Kidney (tissue), 14 donors: ENCODE measurements around the gene SYCE3. TPM values are rescaled to one million over a fixed set of nuclear protein-coding genes. Genes with fewer than 3 reads are reported as not detected.

Experiments used
- DNase-seq, 5 donors: peaks; one replicate each; pipeline ENCODE4 v3.0.0-alpha.2; 2013 to 2020
- FAIRE-seq: peaks from 2 replicates; lab custom pipeline; 2012; peaks lifted over from hg19 to GRCh38; lab: Jason Lieb, UNC
- H3K27ac ChIP-seq, 2 donors: one replicate each; pipeline ENCODE4 v1.7.0; 2013; ENCODE audit warnings: low read depth in 2 of 2, low read length in 2 of 2, inconsistent platforms in 1 of 2
- H3K27me3 ChIP-seq: one replicate; pipeline ENCODE4 v1.7.1; 2013; ENCODE audit warnings: low read length, inconsistent platforms; ENCODE audit not compliant: control insufficient read depth, insufficient read depth
- H3K36me3 ChIP-seq, 3 donors: one replicate each; pipeline versions ENCODE4 v1.7.0 to v1.7.1; 2013; ENCODE audit warnings: low read length in 3 of 3, control low read depth in 1 of 3, inconsistent platforms in 1 of 3; ENCODE audit not compliant: insufficient read depth in 3 of 3, control insufficient read depth in 2 of 3
- H3K4me1 ChIP-seq, 3 donors: one replicate each; pipeline versions ENCODE4 v1.7.0 to v1.7.1; 2013; ENCODE audit warnings: low read length in 3 of 3, inconsistent platforms in 1 of 3, low read depth in 1 of 3; ENCODE audit not compliant: control insufficient read depth in 2 of 3, insufficient read depth in 2 of 3
- H3K4me3 ChIP-seq, 3 donors: one replicate each; pipeline versions ENCODE4 v1.7.0 to v1.8.1; 2013; ENCODE audit warnings: low read length in 3 of 3, control low read depth in 1 of 3, inconsistent platforms in 1 of 3
- H3K9ac ChIP-seq, 3 donors: one replicate each; pipeline versions ENCODE4 v1.7.0 to v1.7.1; 2013; ENCODE audit warnings: low read length in 3 of 3, control low read depth in 1 of 3, inconsistent platforms in 1 of 3
- H3K9me3 ChIP-seq, 3 donors: one replicate each; pipeline versions ENCODE4 v1.7.0 to v1.7.1; 2013; ENCODE audit warnings: low read length in 3 of 3, control low read depth in 1 of 3, inconsistent platforms in 1 of 3; ENCODE audit not compliant: control insufficient read depth in 2 of 3, insufficient read depth in 1 of 3
- intact Hi-C: fragments of 100-400 bp; cut with DNase I; formaldehyde crosslinking; loops from one replicate; pipeline ENCODE4 v1.11.1; 2022
- polyA plus RNA-seq: library from polyadenylated mRNA; stranded (reverse); fragments of 350-450 nt; fragmentation: Illumina TruSeq; extraction: RNeasy Lipid Tissue Mini Kit (QIAGEN cat#74804); gene quantifications from one replicate; pipeline ENCODE4 v1.2.3, GENCODE V29; 2014; ENCODE audit warnings: low read depth, low replicate concordance; ENCODE audit not compliant: insufficient read depth
- total RNA-seq: library from RNA; stranded (reverse); fragmentation: NEBNext Ultra II Directional; extraction: Animal tissue kit (Norgen Biotek cat#: 25700); gene quantifications from one replicate; pipeline ENCODE4 v1.2.1, GENCODE V29; 2021
- TF ChIP-seq, protein P1 (sequence below): IDR thresholded peaks from 3 replicates; pipeline ENCODE4 v1.5.1; 2012; ENCODE audit warnings: mild to moderate bottlenecking, moderate library complexity, borderline replicate concordance; ENCODE audit not compliant: insufficient read depth; ENCODE audit errors: extremely low read depth
- donor health status: control.
- donor health status: control.
- donor health status: control.
- donor health status: control.
- donor health status: control.
- donor health status: DM: yes; HTN: yes; CAD: no.
- donor health status: Normal renal cell carcinoma (clear cell type).

SYCE3 gene
- total and polyA plus RNA-seq, 2 donors from 2014 or later: 4.6 TPM; not detected in 1

DNA sequence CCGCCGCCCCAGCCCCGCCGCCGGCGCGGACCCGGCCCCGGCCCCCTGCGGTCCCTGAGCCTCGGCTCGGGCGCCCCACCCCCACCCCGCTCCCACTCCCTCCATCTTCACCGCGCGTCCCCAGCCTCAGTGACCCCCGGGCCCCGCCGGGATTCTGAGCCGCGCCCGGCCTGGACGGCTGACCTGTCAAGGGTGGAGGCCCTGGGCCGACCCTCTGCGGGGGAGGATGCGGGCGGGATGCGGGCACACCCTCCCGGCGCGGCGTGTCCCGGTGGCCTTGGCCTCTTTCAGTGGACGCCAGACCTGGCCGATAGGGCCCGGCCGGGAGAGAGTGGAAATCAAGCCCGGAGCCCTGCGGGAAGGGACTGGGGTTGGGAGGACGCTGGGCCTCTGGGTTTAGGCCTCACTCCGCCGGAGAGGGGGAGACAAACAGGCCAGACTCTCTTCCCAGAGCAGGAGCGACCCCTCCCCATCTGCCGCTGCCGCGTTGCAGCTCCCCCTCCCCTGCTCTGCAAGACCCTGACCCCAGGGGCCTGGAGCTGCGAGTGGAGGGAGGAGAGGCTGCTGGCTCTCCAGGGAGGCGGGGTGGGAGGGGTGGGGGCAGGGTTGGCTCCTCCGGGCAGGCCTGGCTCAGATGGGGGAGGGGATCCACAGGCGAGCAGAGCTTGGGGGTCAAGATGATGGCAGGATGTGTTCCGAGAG lies 38.4 kb upstream of the SYCE3 start:
- intact Hi-C loops: no loop called here
- Histone ChIP-seq H3K4me3 (no peak overlapping the region), H3K9me3 (no peaks in the 10 kb centered on the region), H3K4me1 (peaks cover 0 to 2% (median 0%) of the 10 kb centered on the region in 3 donors), H3K27ac (no peak overlapping the region), H3K36me3 (no peaks in the 10 kb centered on the region), H3K27me3 (peaks cover 18% of the 10 kb centered on the region), H3K9ac (no peak overlapping the region)
- TF ChIP-seq, protein P1, sequence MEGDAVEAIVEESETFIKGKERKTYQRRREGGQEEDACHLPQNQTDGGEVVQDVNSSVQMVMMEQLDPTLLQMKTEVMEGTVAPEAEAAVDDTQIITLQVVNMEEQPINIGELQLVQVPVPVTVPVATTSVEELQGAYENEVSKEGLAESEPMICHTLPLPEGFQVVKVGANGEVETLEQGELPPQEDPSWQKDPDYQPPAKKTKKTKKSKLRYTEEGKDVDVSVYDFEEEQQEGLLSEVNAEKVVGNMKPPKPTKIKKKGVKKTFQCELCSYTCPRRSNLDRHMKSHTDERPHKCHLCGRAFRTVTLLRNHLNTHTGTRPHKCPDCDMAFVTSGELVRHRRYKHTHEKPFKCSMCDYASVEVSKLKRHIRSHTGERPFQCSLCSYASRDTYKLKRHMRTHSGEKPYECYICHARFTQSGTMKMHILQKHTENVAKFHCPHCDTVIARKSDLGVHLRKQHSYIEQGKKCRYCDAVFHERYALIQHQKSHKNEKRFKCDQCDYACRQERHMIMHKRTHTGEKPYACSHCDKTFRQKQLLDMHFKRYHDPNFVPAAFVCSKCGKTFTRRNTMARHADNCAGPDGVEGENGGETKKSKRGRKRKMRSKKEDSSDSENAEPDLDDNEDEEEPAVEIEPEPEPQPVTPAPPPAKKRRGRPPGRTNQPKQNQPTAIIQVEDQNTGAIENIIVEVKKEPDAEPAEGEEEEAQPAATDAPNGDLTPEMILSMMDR: no peak
- peak in 1 of 5 donors; percentile 75 for DNase-seq
- no peak for FAIRE-seq

DNA sequence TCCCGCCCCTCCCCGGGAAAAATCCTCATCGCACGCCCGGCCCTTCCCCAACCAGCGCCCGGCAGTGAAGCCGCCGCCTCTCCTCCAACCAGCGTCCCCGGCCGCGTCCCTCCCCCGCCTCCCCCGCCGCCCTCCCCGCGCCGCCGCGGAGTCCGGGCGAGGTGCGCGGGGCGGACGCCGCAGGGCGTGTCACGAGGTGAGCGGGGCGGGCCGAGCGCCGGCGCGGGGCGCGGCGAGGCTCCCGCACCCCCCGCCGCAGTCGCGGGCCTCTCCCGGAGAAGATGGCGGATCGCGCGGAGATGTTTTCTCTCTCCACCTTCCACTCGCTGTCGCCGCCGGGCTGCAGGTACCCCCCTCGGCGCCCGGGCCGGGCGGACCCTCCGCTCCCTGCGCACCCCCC lies 37.8 kb upstream of the SYCE3 start, which contains the start of gene MAPK8IP2:
TSS of gene MAPK8IP2 (plus strand) at position 256 of the 400 bp plus-strand sequence. CDS start at position 282, 26 bp downstream.
- Histone ChIP-seq H3K36me3 (no peaks in the 10 kb centered on the region), H3K9me3 (no peaks in the 10 kb centered on the region), H3K4me3 (no peak within 1 kb of the TSS), H3K27ac (no peak within 1 kb of the TSS), H3K27me3 (peaks cover 18% of the 10 kb centered on the region), H3K9ac (no peak within 1 kb of the TSS), H3K4me1 (peaks cover 0 to 2% (median 0%) of the 10 kb centered on the region in 3 donors)
- FAIRE-seq (no peak), DNase-seq (peak in 1 of 5 donors; percentile 69)
- TF ChIP-seq, protein P1: no peak
- intact Hi-C loops: no loop called here

DNA sequence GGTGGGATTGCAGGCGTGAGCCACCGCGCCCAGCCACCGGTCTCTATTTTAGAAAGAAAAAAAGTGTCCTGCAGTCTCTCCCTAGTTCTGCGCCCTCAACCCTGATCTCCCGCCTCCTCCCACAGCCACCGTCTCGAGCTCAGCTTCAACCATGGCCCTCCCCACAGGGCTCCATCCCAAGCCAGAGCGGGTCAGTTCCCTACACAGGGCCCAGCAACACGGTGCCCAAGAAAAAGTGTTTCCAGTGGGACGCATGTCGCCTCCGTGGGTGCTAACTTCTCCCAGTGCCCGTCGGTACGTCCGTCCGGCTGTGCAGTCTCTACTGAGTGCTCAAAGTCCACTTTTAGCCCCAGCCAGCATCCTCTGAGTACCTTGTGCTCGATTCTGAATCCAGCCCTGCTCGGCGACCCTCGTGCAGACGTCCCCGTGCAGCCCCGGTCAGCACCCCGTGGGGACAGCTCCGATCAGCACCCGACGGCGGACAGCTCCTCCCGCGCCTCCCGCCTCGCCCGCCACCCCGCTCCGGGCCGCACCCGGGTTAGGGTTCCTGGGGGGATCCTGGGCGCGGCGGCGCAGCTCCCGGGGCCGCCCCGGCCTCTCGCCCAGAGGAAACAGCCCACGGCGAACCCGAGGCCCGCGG lies 37.2 kb upstream of the SYCE3 start:
- intact Hi-C loops: no loop called here
- Histone ChIP-seq H3K27ac (no peak overlapping the region), H3K36me3 (no peaks in the 10 kb centered on the region), H3K27me3 (peaks cover 16% of the 10 kb centered on the region), H3K4me1 (peaks cover 0 to 2% (median 0%) of the 10 kb centered on the region in 3 donors), H3K4me3 (no peak overlapping the region), H3K9ac (no peak overlapping the region), H3K9me3 (no peaks in the 10 kb centered on the region)
- DNase-seq (peak; percentile 59 to 85 (median 81)), FAIRE-seq (no peak)
- TF ChIP-seq, protein P1: no peak
